K562 (cell line): ENCODE measurements around the gene TMEM187. TPM values are rescaled to one million over a fixed set of nuclear protein-coding genes. Genes with fewer than 3 reads are reported as not detected.
A peak's percentile ranks its signal among the peaks of the same experiment; 100 is the strongest.

ENCODE experiments used
- ATAC-seq: fragments of 200-7000 bp; cut with Tn5 transposase; 3 replicates; pipeline ENCODE4 v1.9.1; 2020; ENCODE audit warnings: moderate library complexity
- BruUV-seq: library from RNA; stranded (reverse); fragments of 400-500 nt; replicated peaks from 2 replicates; lab custom pipeline; 2021; lab: Mats Ljungman, UMichigan
- CTCF ChIA-PET: fragments of 300-600 bp; formaldehyde crosslinking; extraction: SDS; loops from one replicate; lab custom pipeline; 2021; ENCODE audit warnings: low intra/inter-chr PET ratio; lab: Yijun Ruan, JAX
- POLR2A ChIA-PET: fragments of 300-600, 350-650 bp; sonication (Branson Sonifier 250); formaldehyde crosslinking; extraction: SDS; loops from one replicate; lab custom pipeline; 2021; ENCODE audit warnings: antibody characterized with exemption, inconsistent platforms; lab: Yijun Ruan, JAX
- DNase-seq, 4 experiments: peaks; one replicate each; pipeline versions ENCODE4 v3.0.0 to v3.0.0-alpha.2; 2011 to 2018; ENCODE audit warnings: low spot score in 3 of 4, mixed read lengths in 3 of 4; ENCODE audit errors: extremely low read depth in 1 of 4
- FAIRE-seq: peaks from 2 replicates; lab custom pipeline; 2011; peaks lifted over from hg19 to GRCh38; lab: Jason Lieb, UNC
- H2AFZ ChIP-seq: 2 replicates; pipeline ENCODE4 v1.6.0; 2011; ENCODE audit warnings: low read depth, low read length, control low read depth, inconsistent platforms
- H3K27ac ChIP-seq: fragments of 200-600 bp; 3 replicates; pipeline ENCODE4 v1.8.0; 2011; ENCODE audit warnings: low read depth, mild to moderate bottlenecking, control low read depth, inconsistent platforms, low read length, moderate library complexity, mixed read lengths; ENCODE audit errors: extremely low read depth
- H3K27me3 ChIP-seq, 2 experiments: fragments of 300-600 bp in 1 of 2; 2 replicates in 1 of 2; 3 replicates in 1 of 2; pipeline versions ENCODE4 v1.6.0 to v1.8.0; 2011; ENCODE audit warnings: inconsistent platforms in 2 of 2, low read length in 2 of 2, mild to moderate bottlenecking in 1 of 2, mixed read lengths in 1 of 2, moderate library complexity in 1 of 2; ENCODE audit not compliant: control insufficient read depth in 2 of 2, insufficient read depth in 2 of 2
- H3K36me3 ChIP-seq: fragments of 300-600 bp; 3 replicates; pipeline ENCODE4 v1.8.0; 2011; ENCODE audit warnings: mild to moderate bottlenecking, low read length, inconsistent platforms; ENCODE audit not compliant: control insufficient read depth, insufficient read depth
- H3K4me1 ChIP-seq, 2 experiments: fragments of 200-600 bp in 1 of 2; replicated peaks in 1 of 2; 2 replicates in 1 of 2; 3 replicates in 1 of 2; pipeline versions ENCODE4 v1.5.1 to v1.8.0; 2011; ENCODE audit warnings: inconsistent platforms in 2 of 2, low read length in 2 of 2, mild to moderate bottlenecking in 1 of 2, mixed read lengths in 1 of 2, moderate library complexity in 1 of 2; ENCODE audit not compliant: control insufficient read depth in 2 of 2, insufficient read depth in 2 of 2
- H3K4me2 ChIP-seq: 2 replicates; pipeline ENCODE4 v1.6.1; 2011; ENCODE audit warnings: low read length, control low read depth, inconsistent platforms, mixed read lengths; ENCODE audit not compliant: insufficient read depth
- H3K4me3 ChIP-seq: fragments of 200-600 bp; sonication (generic), shearing (Covaris generic); 2 replicates; pipeline ENCODE4 v1.5.1; 2016; ENCODE audit warnings: control low read depth, inconsistent platforms
- H3K79me2 ChIP-seq: fragments of 200-600 bp; 3 replicates; pipeline ENCODE4 v1.8.0; 2011; ENCODE audit warnings: low read length, inconsistent platforms; ENCODE audit not compliant: control insufficient read depth, insufficient read depth
- H3K9ac ChIP-seq, 2 experiments: 2 replicates each; pipeline versions ENCODE4 v1.6.0 to v1.6.1; 2011; ENCODE audit warnings: low read depth in 2 of 2, low read length in 2 of 2, control low read depth in 1 of 2, inconsistent platforms in 1 of 2, mild to moderate bottlenecking in 1 of 2, mixed read lengths in 1 of 2; ENCODE audit not compliant: insufficient read depth in 1 of 2
- H3K9me1 ChIP-seq: one replicate; pipeline ENCODE4 v1.6.0; 2011; ENCODE audit warnings: inconsistent platforms, mild to moderate bottlenecking, low read length, moderate library complexity; ENCODE audit not compliant: control insufficient read depth, insufficient read depth
- H3K9me3 ChIP-seq: replicated peaks from 2 replicates; pipeline ENCODE4 v1.5.1; 2011; ENCODE audit warnings: low read depth, low read length, inconsistent platforms; ENCODE audit not compliant: control insufficient read depth, insufficient read depth
- H4K20me1 ChIP-seq: replicated peaks from 2 replicates; pipeline ENCODE4 v1.6.1; 2011; ENCODE audit warnings: low read length, inconsistent platforms, mixed read lengths; ENCODE audit not compliant: control insufficient read depth, insufficient read depth
- ADNP ChIP-seq: fragments of 200-800 bp; sonication (Bioruptor generic); IDR thresholded peaks from 2 replicates; pipeline ENCODE4 v1.6.1; 2016; ENCODE audit warnings: missing genetic modification characterization, missing compliant biosample characterization
- HDAC8 ChIP-seq: fragments of 450-650 bp; IDR thresholded peaks from 2 replicates; pipeline ENCODE4 v1.6.1; 2016; ENCODE audit warnings: mild to moderate bottlenecking, missing genetic modification characterization, moderate library complexity, missing compliant biosample characterization
- RFX1 ChIP-seq: fragments of 450-650 bp; IDR thresholded peaks from 2 replicates; pipeline ENCODE4 v1.6.1; 2016; ENCODE audit warnings: mild to moderate bottlenecking, moderate library complexity
- SP1 ChIP-seq: sonication (generic); formaldehyde crosslinking; IDR thresholded peaks from 2 replicates; pipeline ENCODE4 v1.8.1; 2022; ENCODE audit warnings: mild to moderate bottlenecking, missing genetic modification reagents
- TBP ChIP-seq: optimal IDR thresholded peaks from 2 replicates; pipeline ENCODE3; 2011; ENCODE audit warnings: low read depth, low read length, improper control_type of control experiment
- TFE3 ChIP-seq: fragments of 450-650 bp; formaldehyde crosslinking; IDR thresholded peaks from 2 replicates; pipeline ENCODE4 v1.4.0; 2020; ENCODE audit warnings: mild to moderate bottlenecking, mixed read lengths
- TGIF2 ChIP-seq: sonication (generic); formaldehyde crosslinking; IDR thresholded peaks from 2 replicates; pipeline ENCODE4 v1.8.1; 2022; ENCODE audit warnings: mild to moderate bottlenecking, missing genetic modification reagents, moderate library complexity
- ZNF407 ChIP-seq: fragments of 450-650 bp; IDR thresholded peaks from 2 replicates; pipeline ENCODE4 v1.6.1; 2016; ENCODE audit warnings: low read depth
- ZNF444 ChIP-seq: fragments of 250-450 bp; sonication (Bioruptor Pico); IDR thresholded peaks from 2 replicates; pipeline ENCODE4 v1.4.0; 2020; ENCODE audit warnings: mild to moderate bottlenecking, moderate library complexity
- WGBS: fragments of 100-300 bp; shearing (Covaris generic); methylation state at CpG from one replicate; pipeline ENCODE4 v1.1.6; 2016; ENCODE audit warnings: low coverage, mixed read lengths; ENCODE audit not compliant: insufficient coverage; ENCODE audit errors: missing lambda C conversion rate; 5-methylcytosine and 5-hydroxymethylcytosine counted together
- in situ Hi-C: fragments of 300-500 bp; cut with MboI; formaldehyde crosslinking; loops from 4 replicates; pipeline ENCODE4 v1.15.0; 2018; ENCODE audit warnings: inconsistent platforms, mixed read lengths
- intact Hi-C: fragments of 100-400 bp; cut with micrococcal nuclease; formaldehyde crosslinking; loops from 2 replicates; pipeline ENCODE4 v1.14.2; 2022
- polyA plus RNA-seq, 8 experiments: library from polyadenylated mRNA; depleted of rRNA in 4 of 8; stranded (reverse) in 5 of 8; unstranded in 3 of 8; fragments of >200 nt; fragmentation: Nextera tagmentation in 2 of 8; fragmentation: Illumina TruSeq in 1 of 8; extraction: Ambion mirVana in 2 of 8; extraction: Trizol in 1 of 8; gene quantifications; 2 replicates each; pipeline versions ENCODE4 v1.2.1 to v1.2.3, GENCODE V29; 2011 to 2014; ENCODE audit warnings: inconsistent platforms in 1 of 8, missing spikeins in 1 of 8
- total RNA-seq, 7 experiments: library from RNA; depleted of rRNA in 6 of 7; stranded (reverse); fragments of >200 nt in 6 of 7; fragmentation: Illumina TruSeq in 2 of 7; extraction: Trizol in 2 of 7; gene quantifications; 2 replicates each; pipeline versions ENCODE4 v1.2.1 to v1.2.3, GENCODE V29; 2011 to 2021; ENCODE audit warnings: low replicate concordance in 1 of 7
- TF ChIP-seq, protein P1 (sequence below): fragments of 250-450 bp; sonication (Bioruptor Pico); IDR thresholded peaks from 2 replicates; pipeline ENCODE4 v1.9.0; 2021; ENCODE audit warnings: mild to moderate bottlenecking

TMEM187 gene
- total and polyA plus RNA-seq, 9 of the 15 experiments (the other 6 are each of a cell fraction or from before 2014, with no cell fraction given): 0.13 to 6.4 (median 1.6) TPM

- ChIA-PET POLR2A (interaction anchor here (0.5 to 4.0 kb wide), 11 partner anchors 10 to 453 kb away, joined by 3 to 17 read pairs (median 3); partner anchors contain the start of genes HCFC1 and NAA10), CTCF (interaction anchor here (1.4 kb wide), 1 partner anchor 184 kb away, joined by 7 read pairs; the partner anchor contains the start of gene PLXNB3)
- Histone ChIP-seq H4K20me1 (no peaks in the 10 kb centered on the region), H3K4me1 (peaks cover 4 to 80% of the 10 kb centered on the region in 2 experiments; a peak in 4 of 5 replicates), H2AFZ (no peak overlapping the region), H3K27me3 (no peaks in the 10 kb centered on the region), H3K4me2 (no peak overlapping the region), H3K36me3 (peaks cover 71% of the 10 kb centered on the region), H3K9ac (peak overlapping the region in 1 of 2 experiments; percentile 82; a peak in 2 of 4 replicates), H3K9me1 (no peaks in the 10 kb centered on the region), H3K4me3 (no peak overlapping the region), H3K27ac (no peak overlapping the region), H3K79me2 (peaks cover 10% of the 10 kb centered on the region; the same call in 2 of the 3 replicates), H3K9me3 (no peaks in the 10 kb centered on the region)
- peak; percentile 10; the same call in 2 of the 3 replicates for ATAC-seq
- FAIRE-seq: no peak
- WGBS: 88% methylated on average over 8 of the region's 30 CpGs
- peak in 2 of 4 experiments; percentile 25 to 46 for DNase-seq
- in situ Hi-C loops (no loop called here), intact Hi-C loops (no loop called here)
- no TSS peak for BruUV-seq
- no peak for TF ChIP-seq TGIF2
- TF ChIP-seq HDAC8 (tag): no peak
- TF ChIP-seq SP1 (CRISPR knock-in tag): no peak
- no peak for TF ChIP-seq RFX1
- no peak for TF ChIP-seq ADNP (tag)
- TF ChIP-seq, protein P1, sequence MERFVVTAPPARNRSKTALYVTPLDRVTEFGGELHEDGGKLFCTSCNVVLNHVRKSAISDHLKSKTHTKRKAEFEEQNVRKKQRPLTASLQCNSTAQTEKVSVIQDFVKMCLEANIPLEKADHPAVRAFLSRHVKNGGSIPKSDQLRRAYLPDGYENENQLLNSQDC: no peak
- no peak for TF ChIP-seq TFE3 (CRISPR knock-in tag)
- TF ChIP-seq ZNF444 (CRISPR knock-in tag): no peak
- TF ChIP-seq TBP: no peak
- no peak for TF ChIP-seq ZNF407
These were observed 23.4 kb upstream of the TMEM187 start for GRCh38 chrX:153948847-153949805.
